ENCODE results near the gene SCN2A.

DNA sequence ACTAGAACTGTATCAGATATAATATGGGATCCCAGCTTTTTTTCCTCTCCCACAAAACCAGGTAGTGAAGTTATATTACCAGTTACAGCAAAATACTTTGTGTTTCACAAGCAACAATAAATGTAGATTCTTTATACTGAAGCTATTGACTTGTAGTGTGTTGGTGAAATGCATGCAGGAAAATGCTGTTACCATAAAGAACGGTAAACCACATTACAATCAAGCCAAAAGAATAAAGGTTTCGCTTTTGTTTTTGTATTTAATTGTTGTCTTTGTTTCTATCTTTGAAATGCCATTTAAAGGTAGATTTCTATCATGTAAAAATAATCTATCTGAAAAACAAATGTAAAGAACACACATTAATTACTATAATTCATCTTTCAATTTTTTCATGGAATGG lies 152.6 kb downstream of the SCN2A start:
- TF ChIP-seq, protein P1, sequence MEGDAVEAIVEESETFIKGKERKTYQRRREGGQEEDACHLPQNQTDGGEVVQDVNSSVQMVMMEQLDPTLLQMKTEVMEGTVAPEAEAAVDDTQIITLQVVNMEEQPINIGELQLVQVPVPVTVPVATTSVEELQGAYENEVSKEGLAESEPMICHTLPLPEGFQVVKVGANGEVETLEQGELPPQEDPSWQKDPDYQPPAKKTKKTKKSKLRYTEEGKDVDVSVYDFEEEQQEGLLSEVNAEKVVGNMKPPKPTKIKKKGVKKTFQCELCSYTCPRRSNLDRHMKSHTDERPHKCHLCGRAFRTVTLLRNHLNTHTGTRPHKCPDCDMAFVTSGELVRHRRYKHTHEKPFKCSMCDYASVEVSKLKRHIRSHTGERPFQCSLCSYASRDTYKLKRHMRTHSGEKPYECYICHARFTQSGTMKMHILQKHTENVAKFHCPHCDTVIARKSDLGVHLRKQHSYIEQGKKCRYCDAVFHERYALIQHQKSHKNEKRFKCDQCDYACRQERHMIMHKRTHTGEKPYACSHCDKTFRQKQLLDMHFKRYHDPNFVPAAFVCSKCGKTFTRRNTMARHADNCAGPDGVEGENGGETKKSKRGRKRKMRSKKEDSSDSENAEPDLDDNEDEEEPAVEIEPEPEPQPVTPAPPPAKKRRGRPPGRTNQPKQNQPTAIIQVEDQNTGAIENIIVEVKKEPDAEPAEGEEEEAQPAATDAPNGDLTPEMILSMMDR (conservative IDR thresholded peaks at IDR 0.05; ENCODE audit: low read depth, low read length): no peak
- TF ChIP-seq EZH2phosphoT487 (IDR thresholded peaks at IDR 0.05; ENCODE audit: borderline replicate concordance, low read length): no peak
